AG04449 (cell line): ENCODE data around the gene ASPDH.

Experiments
- CTCF ChIA-PET: fragments of 350-600 bp; formaldehyde crosslinking; extraction: SDS; loops from one replicate; lab custom pipeline; 2021; ENCODE audit warnings: antibody characterized with exemption; lab: Yijun Ruan, JAX
- POLR2A ChIA-PET: fragments of 400-600, 350-600 bp; formaldehyde crosslinking; extraction: SDS; loops from one replicate; lab custom pipeline; 2020; ENCODE audit warnings: antibody characterized with exemption, inconsistent platforms; lab: Yijun Ruan, JAX
- DNase-seq: peaks from one replicate; pipeline ENCODE4 v3.0.0-alpha.2; 2010; ENCODE audit warnings: low read depth, low spot score
- H3K4me3 ChIP-seq: 2 replicates; pipeline ENCODE4 v1.5.1; 2011; ENCODE audit warnings: low read depth, mild to moderate bottlenecking, control low read depth, low read length
- TF ChIP-seq, protein P1 (sequence below): IDR thresholded peaks from one replicate; pipeline ENCODE4 v1.5.1; 2011; ENCODE audit warnings: mild to moderate bottlenecking, moderate library complexity, low read length, control low read depth, inconsistent platforms; ENCODE audit not compliant: insufficient read depth; ENCODE audit errors: missing control alignments

ASPDH gene

DNA sequence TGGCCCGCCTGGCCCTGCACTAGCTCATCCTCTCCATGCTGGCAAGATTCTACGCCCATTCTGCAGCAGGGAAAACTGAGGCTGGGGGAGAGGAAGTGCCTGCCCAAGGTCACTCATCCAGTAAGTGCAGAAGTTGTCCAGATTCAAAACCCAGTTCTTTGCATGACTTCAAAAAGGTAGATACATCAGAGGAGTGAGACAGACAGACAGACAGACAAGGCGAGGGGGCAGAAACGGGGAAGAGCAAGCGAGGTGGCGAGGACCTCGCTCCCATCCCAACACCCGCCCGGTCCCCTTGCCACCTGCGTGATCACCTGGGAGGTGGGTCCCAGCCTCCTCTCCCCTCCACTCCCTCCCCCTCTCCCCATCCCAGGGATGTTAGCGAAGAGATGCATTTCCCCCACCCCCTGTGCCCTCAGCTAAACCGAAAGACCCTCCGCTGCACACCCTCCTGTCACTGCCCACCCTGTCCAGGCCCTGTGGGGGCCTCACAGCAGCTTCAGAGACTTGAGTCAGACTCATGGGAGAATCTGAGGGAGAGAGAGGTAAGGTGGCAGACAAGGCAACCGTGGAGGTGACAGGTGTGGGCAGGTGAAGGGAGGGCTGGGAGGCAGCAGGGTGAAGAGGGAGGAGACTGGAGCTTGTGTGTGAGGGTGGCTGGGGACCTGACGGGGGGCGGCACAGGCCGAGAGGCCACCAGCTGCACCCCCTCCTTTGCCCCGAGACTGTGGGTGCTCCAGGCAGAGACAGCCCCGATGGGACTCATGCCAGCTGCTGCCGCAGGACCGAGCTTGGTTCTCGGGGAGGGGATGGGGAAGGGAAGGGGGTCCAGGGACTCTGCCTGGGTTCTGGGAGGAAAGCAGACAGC lies 35.6 kb upstream of the ASPDH start:
- DNase-seq: no peak
- H3K4me3 ChIP-seq: no peak overlapping the region
- TF ChIP-seq, protein P1, sequence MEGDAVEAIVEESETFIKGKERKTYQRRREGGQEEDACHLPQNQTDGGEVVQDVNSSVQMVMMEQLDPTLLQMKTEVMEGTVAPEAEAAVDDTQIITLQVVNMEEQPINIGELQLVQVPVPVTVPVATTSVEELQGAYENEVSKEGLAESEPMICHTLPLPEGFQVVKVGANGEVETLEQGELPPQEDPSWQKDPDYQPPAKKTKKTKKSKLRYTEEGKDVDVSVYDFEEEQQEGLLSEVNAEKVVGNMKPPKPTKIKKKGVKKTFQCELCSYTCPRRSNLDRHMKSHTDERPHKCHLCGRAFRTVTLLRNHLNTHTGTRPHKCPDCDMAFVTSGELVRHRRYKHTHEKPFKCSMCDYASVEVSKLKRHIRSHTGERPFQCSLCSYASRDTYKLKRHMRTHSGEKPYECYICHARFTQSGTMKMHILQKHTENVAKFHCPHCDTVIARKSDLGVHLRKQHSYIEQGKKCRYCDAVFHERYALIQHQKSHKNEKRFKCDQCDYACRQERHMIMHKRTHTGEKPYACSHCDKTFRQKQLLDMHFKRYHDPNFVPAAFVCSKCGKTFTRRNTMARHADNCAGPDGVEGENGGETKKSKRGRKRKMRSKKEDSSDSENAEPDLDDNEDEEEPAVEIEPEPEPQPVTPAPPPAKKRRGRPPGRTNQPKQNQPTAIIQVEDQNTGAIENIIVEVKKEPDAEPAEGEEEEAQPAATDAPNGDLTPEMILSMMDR: no peak
- POLR2A ChIA-PET: no interaction called here
- CTCF ChIA-PET: interaction anchor here (2.1 kb wide), 1 partner anchor 12 kb away, joined by 6 read pairs; no protein-coding TSS in a partner anchor

DNA sequence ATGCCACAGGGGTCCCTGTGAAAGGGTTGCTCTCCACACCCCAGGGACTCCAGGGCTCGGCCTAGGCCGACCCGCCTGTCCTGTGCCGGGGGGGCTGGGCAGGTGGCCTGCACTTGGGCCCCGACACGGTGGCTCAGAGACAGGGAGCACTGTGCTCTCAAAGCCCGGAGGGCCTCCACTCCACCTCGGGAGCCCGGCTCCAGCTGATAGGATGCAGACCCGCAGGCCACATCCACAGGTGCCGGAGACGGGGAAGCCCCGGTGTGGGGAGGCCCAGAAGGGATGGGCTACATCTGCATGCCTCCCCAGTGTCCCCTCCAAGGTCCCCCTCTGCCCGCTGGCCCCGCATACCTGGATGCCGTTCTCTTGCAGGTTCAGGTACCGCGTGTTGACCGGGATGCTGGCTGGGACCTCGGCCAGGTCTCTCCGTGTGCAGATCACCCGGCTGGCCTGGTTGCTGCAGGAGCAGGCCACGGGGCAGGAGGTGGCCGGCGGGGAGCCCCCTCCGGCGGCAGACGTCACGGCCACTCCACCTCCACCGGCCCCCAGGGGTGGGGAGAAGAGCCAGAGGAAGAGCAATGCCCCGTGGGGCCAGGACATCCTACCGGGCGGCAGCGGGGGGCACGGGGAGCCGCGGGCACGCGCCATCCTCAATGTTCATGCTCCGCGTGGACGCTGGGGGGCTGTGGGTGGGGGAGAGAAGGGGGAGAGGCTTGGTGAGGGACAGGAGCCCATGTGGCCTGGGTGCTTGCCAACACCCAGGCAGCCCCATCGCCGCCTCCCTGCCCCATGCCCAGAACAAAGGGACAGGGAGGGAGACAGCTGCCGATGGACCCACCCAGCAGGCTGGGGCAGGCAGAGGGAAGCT lies 34.7 kb upstream of the ASPDH start:
- no peak for DNase-seq
- POLR2A ChIA-PET: no interaction called here
- TF ChIP-seq, protein P1: no peak

DNA sequence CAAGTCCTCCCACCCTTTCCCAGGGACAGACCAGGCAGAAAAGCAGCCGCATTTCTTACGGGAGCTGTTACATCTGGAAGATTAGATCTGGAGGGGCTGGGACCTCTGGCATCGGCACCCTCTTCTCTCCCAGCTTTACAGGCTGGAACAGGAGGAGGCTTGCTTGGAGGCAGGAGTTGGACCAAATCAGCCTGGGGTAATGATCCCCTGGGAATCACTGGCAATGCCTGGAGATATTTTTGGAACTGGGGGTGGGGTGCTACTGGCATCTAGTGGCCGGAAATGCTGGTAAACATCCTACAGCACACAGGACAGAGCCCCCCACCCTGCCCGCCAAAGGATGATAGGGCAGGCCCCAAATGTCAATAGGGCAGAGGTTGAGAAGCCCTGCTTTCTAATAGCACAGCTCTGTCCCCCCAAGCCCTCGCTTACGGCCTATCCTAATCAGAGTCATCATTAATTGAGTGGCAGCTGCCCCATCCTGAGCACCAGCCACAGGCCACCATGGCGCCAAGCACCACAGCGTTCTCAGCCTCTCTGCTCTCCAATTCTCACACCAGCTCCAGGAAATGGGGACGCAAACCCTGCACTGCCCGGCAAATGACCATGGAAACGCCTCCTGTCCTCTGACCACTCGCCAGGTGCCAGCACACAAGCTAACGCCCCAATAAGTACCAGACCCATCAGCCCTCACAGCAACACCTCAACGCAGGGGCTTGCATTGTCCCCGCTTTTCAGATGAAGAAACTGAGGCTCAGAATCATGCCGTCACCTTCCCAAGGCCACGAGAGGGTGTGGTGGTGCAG lies 33.9 kb upstream of the ASPDH start:
- TF ChIP-seq, protein P1: no peak
- DNase-seq: no peak
- H3K4me3 ChIP-seq: no peak overlapping the region
- ChIA-PET CTCF (interaction anchor here (1.5 kb wide), 1 partner anchor 9 kb away, joined by 11 read pairs; no protein-coding TSS in a partner anchor), POLR2A (no interaction called here)

More for the DNA sequence above, 34.7 kb upstream of the ASPDH start:
- no peak overlapping the region for H3K4me3 ChIP-seq
- CTCF ChIA-PET: interaction anchor here (1.5 to 2.1 kb wide), 2 partner anchors 8 to 11 kb away, joined by 6 to 11 read pairs; no protein-coding TSS in a partner anchor

DNA sequence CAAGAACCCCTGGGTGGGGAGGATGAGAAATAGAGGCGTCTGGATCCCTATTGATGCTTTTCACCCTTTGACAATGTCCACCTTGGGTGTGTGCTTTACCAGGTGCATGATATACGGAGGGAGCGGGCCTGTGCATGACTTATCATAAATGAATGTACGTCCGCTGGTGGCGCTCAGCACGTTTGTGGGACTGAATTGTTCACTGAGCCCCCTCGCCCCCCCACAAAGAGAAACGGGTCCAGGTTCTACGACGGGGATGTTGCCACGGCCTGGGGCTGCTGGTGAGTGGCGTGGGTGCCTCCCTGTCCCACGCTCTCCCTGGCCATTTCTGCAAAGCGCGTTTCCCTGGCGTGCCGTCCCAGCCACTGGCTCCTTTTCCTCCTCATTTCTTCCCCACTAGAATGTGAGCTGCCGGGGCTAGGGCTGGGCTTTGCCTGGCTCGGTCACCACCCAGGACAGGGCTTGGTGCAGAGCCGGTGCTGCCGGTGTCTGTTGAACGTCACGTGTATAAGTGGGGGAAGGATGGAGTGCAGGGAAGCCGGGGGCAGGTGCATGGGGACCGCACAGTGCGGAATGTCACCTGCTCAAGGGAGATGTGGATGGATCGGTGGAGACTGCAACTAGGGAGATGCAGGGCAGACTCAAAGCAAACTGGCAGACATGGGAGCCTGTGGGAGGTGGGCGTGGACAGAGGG lies 33.0 kb upstream of the ASPDH start:
- TF ChIP-seq, protein P1: no peak
- CTCF ChIA-PET: interaction anchor here (1.5 to 1.9 kb wide), 2 partner anchors 10 kb away, joined by 5 to 11 read pairs; no protein-coding TSS in a partner anchor
- no peak for DNase-seq
- no peak overlapping the region for H3K4me3 ChIP-seq
- POLR2A ChIA-PET: no interaction called here

DNA sequence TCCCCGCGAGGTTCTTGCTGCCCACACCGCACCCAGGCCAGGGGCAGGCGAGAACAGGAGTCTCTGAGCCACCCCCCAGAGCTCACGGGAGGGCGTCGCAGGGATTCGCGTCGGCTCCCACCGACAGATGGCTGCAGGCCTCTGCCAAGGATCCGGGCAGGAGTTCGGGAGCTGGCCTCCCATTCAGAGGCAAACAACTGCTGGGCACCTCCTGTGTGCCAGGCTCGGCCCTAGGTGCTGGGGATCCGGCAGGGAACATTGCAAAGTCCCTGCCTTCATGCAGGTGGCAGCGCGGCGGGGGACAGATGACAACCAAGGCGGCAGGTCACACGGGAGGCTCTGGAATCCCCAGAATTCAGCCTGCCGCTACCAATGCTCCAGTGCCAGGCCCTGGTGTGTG lies 29.2 kb upstream of the ASPDH start:
- POLR2A ChIA-PET: no interaction called here
- H3K4me3 ChIP-seq: no peak overlapping the region
- CTCF ChIA-PET: interaction anchor here (1.8 kb wide), 2 partner anchors 11 to 14 kb away, joined by 5 to 6 read pairs; no protein-coding TSS in a partner anchor
- TF ChIP-seq, protein P1: no peak
- DNase-seq: no peak
